H1 (cell line): ENCODE results near the gene SYK. TPM values are rescaled to one million over a fixed set of nuclear protein-coding genes. Genes with fewer than 3 reads are reported as not detected.

Experiments used
- CTCF ChIA-PET: fragments of 300-600 bp; sonication (Branson Sonifier 250); formaldehyde crosslinking; loops from one replicate; lab custom pipeline; 2021; ENCODE audit not compliant: partially characterized antibody; lab: Charles Lee
- POLR2A ChIA-PET: fragments of 300-600 bp; sonication (Branson Sonifier 250); formaldehyde crosslinking; loops from one replicate; lab custom pipeline; 2021; ENCODE audit warnings: inconsistent platforms; ENCODE audit not compliant: partially characterized antibody; lab: Charles Lee
- DNase-seq, 2 experiments: peaks; one replicate each; pipeline versions ENCODE4 v3.0.0 to v3.0.0-alpha.2; 2010 to 2022; ENCODE audit warnings: low spot score in 2 of 2, low read depth in 1 of 2, mixed read lengths in 1 of 2
- FAIRE-seq: peaks from 2 replicates; lab custom pipeline; 2011; peaks lifted over from hg19 to GRCh38; lab: Jason Lieb, UNC
- H2AFZ ChIP-seq: 2 replicates; pipeline ENCODE4 v1.8.1; 2012; ENCODE audit warnings: low read length, inconsistent platforms
- H2AK5ac ChIP-seq: 2 replicates; pipeline ENCODE4 v1.6.1; 2013; ENCODE audit warnings: low read depth, low read length
- H2BK120ac ChIP-seq: replicated peaks from 2 replicates; pipeline ENCODE3; 2013; ENCODE audit warnings: low read depth, low read length, inconsistent platforms
- H2BK12ac ChIP-seq: 2 replicates; pipeline ENCODE4 v1.6.1; 2013; ENCODE audit warnings: low read depth, low read length
- H2BK15ac ChIP-seq: 2 replicates; pipeline ENCODE4 v1.6.1; 2013; ENCODE audit warnings: low read length
- H2BK20ac ChIP-seq: 2 replicates; pipeline ENCODE4 v1.6.1; 2013; ENCODE audit warnings: low read length
- H2BK5ac ChIP-seq: 2 replicates; pipeline ENCODE4 v1.6.1; 2013; ENCODE audit warnings: low read depth, low read length
- H3K14ac ChIP-seq: 2 replicates; pipeline ENCODE4 v1.6.1; 2013; ENCODE audit warnings: inconsistent platforms; ENCODE audit not compliant: insufficient read length
- H3K18ac ChIP-seq: 2 replicates; pipeline ENCODE4 v1.6.1; 2013; ENCODE audit warnings: low read length; ENCODE audit errors: extremely low read depth
- H3K23ac ChIP-seq: 2 replicates; pipeline ENCODE4 v1.6.1; 2013; ENCODE audit warnings: inconsistent platforms; ENCODE audit not compliant: insufficient read length
- H3K23me2 ChIP-seq: 2 replicates; pipeline ENCODE4 v1.6.1; 2013; ENCODE audit warnings: low read depth, low read length
- H3K27ac ChIP-seq: 2 replicates; pipeline ENCODE4 v1.6.1; 2011; ENCODE audit warnings: low read depth, low read length, inconsistent platforms
- H3K27me3 ChIP-seq, 4 experiments: replicated peaks in 1 of 4; 1 replicate in 1 of 4; 2 replicates in 3 of 4; pipeline versions ENCODE4 v1.6.1 to v1.8.1; 2011 to 2013; ENCODE audit warnings: low read length in 3 of 4, mild to moderate bottlenecking in 3 of 4, inconsistent platforms in 2 of 4, mixed read lengths in 2 of 4, moderate library complexity in 1 of 4; ENCODE audit not compliant: control insufficient read depth in 3 of 4, insufficient read depth in 3 of 4; ENCODE audit errors: extremely low read depth in 1 of 4
- H3K36me3 ChIP-seq, 4 experiments: 2 replicates each; pipeline versions ENCODE4 v1.6.1 to v1.8.1; 2011 to 2013; ENCODE audit warnings: mild to moderate bottlenecking in 4 of 4, low read length in 3 of 4, moderate library complexity in 2 of 4, control low read depth in 1 of 4, inconsistent platforms in 1 of 4; ENCODE audit not compliant: insufficient read depth in 4 of 4, control insufficient read depth in 2 of 4
- H3K4ac ChIP-seq: replicated peaks from 2 replicates; pipeline ENCODE3; 2013; ENCODE audit warnings: low read length, low read depth, mixed read lengths, inconsistent platforms; ENCODE audit not compliant: insufficient read length
- H3K4me1 ChIP-seq, 4 experiments: replicated peaks in 1 of 4; 1 replicate in 1 of 4; 2 replicates in 3 of 4; pipeline versions ENCODE4 v1.6.1 to v1.8.1; 2011 to 2013; ENCODE audit warnings: low read length in 3 of 4, inconsistent platforms in 2 of 4, mixed read lengths in 1 of 4; ENCODE audit not compliant: insufficient read depth in 4 of 4, control insufficient read depth in 3 of 4
- H3K4me2 ChIP-seq, 2 experiments: 2 replicates each; pipeline versions ENCODE4 v1.6.1 to v1.8.1; 2011 to 2013; ENCODE audit warnings: low read depth in 2 of 2, low read length in 2 of 2, control low read depth in 1 of 2, inconsistent platforms in 1 of 2, mild to moderate bottlenecking in 1 of 2; ENCODE audit not compliant: insufficient read depth in 1 of 2
- H3K4me3 ChIP-seq, 4 experiments: fragments of 200-600, 300-600 bp in 1 of 4; sonication (generic), shearing (Covaris generic), sonication (Bioruptor Twin) in 1 of 4; 2 replicates each; pipeline versions ENCODE4 v1.5.1 to v1.8.1; 2011 to 2016; ENCODE audit warnings: low read length in 4 of 4, low read depth in 3 of 4, control low read depth in 2 of 4, inconsistent platforms in 2 of 4, mild to moderate bottlenecking in 2 of 4, mixed read lengths in 1 of 4, moderate library complexity in 1 of 4; ENCODE audit not compliant: insufficient read depth in 2 of 4; ENCODE audit errors: extremely low read depth in 1 of 4
- H3K56ac ChIP-seq: replicated peaks from 2 replicates; pipeline ENCODE3; 2013; ENCODE audit warnings: low read depth, mild to moderate bottlenecking, mixed read lengths, low read length, inconsistent platforms; ENCODE audit not compliant: insufficient read length
- H3K79me1 ChIP-seq: 2 replicates; pipeline ENCODE4 v1.6.1; 2013; ENCODE audit warnings: low read depth, low read length, control low read depth
- H3K79me2 ChIP-seq, 2 experiments: 2 replicates each; pipeline versions ENCODE4 v1.6.1 to v1.8.1; 2012 to 2013; ENCODE audit warnings: low read length in 2 of 2, mild to moderate bottlenecking in 2 of 2, inconsistent platforms in 1 of 2; ENCODE audit not compliant: insufficient read depth in 2 of 2, control insufficient read depth in 1 of 2
- H3K9ac ChIP-seq, 4 experiments: replicated peaks in 1 of 4; 1 replicate in 1 of 4; 2 replicates in 3 of 4; pipeline versions ENCODE4 v1.6.1 to v1.8.1; 2011 to 2013; ENCODE audit warnings: low read depth in 3 of 4, low read length in 3 of 4, control low read depth in 2 of 4, mild to moderate bottlenecking in 2 of 4, moderate library complexity in 2 of 4, inconsistent platforms in 1 of 4; ENCODE audit errors: extremely low read depth in 1 of 4
- H3K9me3 ChIP-seq, 2 experiments: 2 replicates each; pipeline versions ENCODE4 v1.6.1 to v1.8.1; 2012 to 2013; ENCODE audit warnings: mild to moderate bottlenecking in 2 of 2, moderate library complexity in 2 of 2, control low read depth in 1 of 2, inconsistent platforms in 1 of 2, low read depth in 1 of 2, low read length in 1 of 2, mixed read lengths in 1 of 2; ENCODE audit not compliant: insufficient read depth in 2 of 2
- H4K20me1 ChIP-seq, 2 experiments: replicated peaks in 1 of 2; 2 replicates each; pipeline versions ENCODE3 to v1.8.1; 2011 to 2013; ENCODE audit warnings: inconsistent platforms in 2 of 2, low read length in 2 of 2, mild to moderate bottlenecking in 1 of 2; ENCODE audit not compliant: insufficient read depth in 2 of 2, control insufficient read depth in 1 of 2
- H4K5ac ChIP-seq: 2 replicates; pipeline ENCODE4 v1.6.1; 2013; ENCODE audit warnings: low read length, low read depth, mixed read lengths, inconsistent platforms; ENCODE audit not compliant: insufficient read length
- H4K8ac ChIP-seq: 2 replicates; pipeline ENCODE4 v1.8.0; 2013; ENCODE audit warnings: mild to moderate bottlenecking, moderate library complexity, low read length, inconsistent platforms; ENCODE audit not compliant: insufficient read depth; ENCODE audit errors: extremely low read depth
- H4K91ac ChIP-seq: replicated peaks from 2 replicates; pipeline ENCODE3; 2013; ENCODE audit warnings: low read length, mixed read lengths, inconsistent platforms; ENCODE audit not compliant: insufficient read length
- BRCA1 ChIP-seq: IDR thresholded peaks from 2 replicates; pipeline ENCODE4 v1.6.1; 2012; ENCODE audit warnings: low read depth, low read length, improper control_type of control experiment
- CHD1 ChIP-seq: IDR thresholded peaks from 2 replicates; pipeline ENCODE4 v1.6.1; 2012; ENCODE audit warnings: low read depth, low read length, improper control_type of control experiment
- RAD21 ChIP-seq, 2 experiments: IDR thresholded peaks in 1 of 2; conservative IDR thresholded peaks in 1 of 2; 2 replicates each; pipeline ENCODE4 v1.6.1; 2011; ENCODE audit warnings: low read depth in 2 of 2, low read length in 2 of 2, improper control_type of control experiment in 1 of 2, inconsistent platforms in 1 of 2, mild to moderate bottlenecking in 1 of 2, moderate library complexity in 1 of 2
- WGBS, 2 experiments: shearing (Covaris generic) in 1 of 2; methylation state at CpG; one replicate each; pipeline versions ENCODE4 v1.1.6 to v1.1.7; 2013 to 2015; ENCODE audit warnings: low lambda C conversion rate in 2 of 2, mixed read lengths in 2 of 2, inconsistent platforms in 1 of 2, low coverage in 1 of 2, missing lambda C conversion rate in 1 of 2; ENCODE audit not compliant: insufficient replicate concordance in 2 of 2, insufficient coverage in 1 of 2, insufficient read length in 1 of 2; ENCODE audit errors: extremely low coverage in 1 of 2, missing lambda C conversion rate in 1 of 2; 5-methylcytosine and 5-hydroxymethylcytosine counted together
- polyA plus RNA-seq, 7 experiments: library from polyadenylated mRNA; depleted of rRNA in 3 of 7; stranded (reverse) in 5 of 7; unstranded in 2 of 7; fragments of >200 nt in 5 of 7; fragments of 200-250 nt in 2 of 7; gene quantifications; 1 replicate in 5 of 7; 2 replicates in 1 of 7; 4 replicates in 1 of 7; pipeline versions ENCODE4 v1.2.1 to v1.2.3, GENCODE V29; 2011 to 2013; ENCODE audit warnings: missing spikeins in 2 of 7, mixed read lengths in 2 of 7
- total RNA-seq: library from RNA; stranded (reverse); fragmentation: NEBNext Ultra II Directional; extraction: Animal tissue kit (Norgen Biotek cat#: 25700); gene quantifications from 2 replicates; pipeline ENCODE4 v1.2.1, GENCODE V29; 2021
- TF ChIP-seq, protein P1 (sequence below): IDR thresholded peaks from 2 replicates; pipeline ENCODE4 v1.6.1; 2012; ENCODE audit warnings: inconsistent platforms
- TF ChIP-seq, protein P2 (sequence below), 3 experiments: IDR thresholded peaks; 1 replicate in 2 of 3; 2 replicates in 1 of 3; pipeline versions ENCODE4 v1.5.1 to v1.6.1; 2011; ENCODE audit warnings: low read length in 3 of 3, mild to moderate bottlenecking in 3 of 3, inconsistent platforms in 2 of 3, low read depth in 1 of 3, moderate library complexity in 1 of 3; ENCODE audit not compliant: insufficient read depth in 1 of 3; ENCODE audit errors: control extremely low read depth in 1 of 3
- TF ChIP-seq, protein P3 (sequence below): IDR thresholded peaks from 2 replicates; pipeline ENCODE4 v1.6.1; 2012; ENCODE audit warnings: low read length, inconsistent platforms
- TF ChIP-seq, protein P4 (sequence below): IDR thresholded peaks from 2 replicates; pipeline ENCODE4 v1.6.1; 2012; ENCODE audit warnings: inconsistent platforms

SYK gene
- total and polyA plus RNA-seq, 2 of the 8 experiments (the other 6 are each of a cell fraction or from before 2014, with no cell fraction given): 1.5 to 4.4 TPM

DNA sequence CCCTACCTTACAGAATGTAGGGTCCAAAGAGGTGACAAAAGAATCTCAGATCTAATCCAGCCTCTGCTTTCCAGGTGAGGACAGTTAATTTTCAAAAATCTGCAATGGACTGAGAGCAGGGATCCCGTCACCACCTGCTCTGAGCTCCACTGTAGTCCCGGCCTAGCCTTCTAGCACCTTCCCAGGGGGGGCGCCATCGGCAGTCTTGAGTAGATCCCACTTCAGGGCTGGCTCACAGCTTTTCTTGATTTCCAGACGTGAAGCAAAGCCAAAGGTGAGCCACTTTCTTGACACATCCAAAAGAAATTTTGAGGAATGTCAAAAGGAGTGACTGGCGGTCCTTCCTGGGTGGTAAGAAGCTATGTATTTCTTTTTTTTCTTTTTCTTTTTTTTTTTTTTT lies 114.1 kb downstream of the SYK start:
- no peak overlapping the region for H3K27ac ChIP-seq
- DNase-seq: peak in 1 of 2 experiments; percentile 69
- H3K9ac ChIP-seq: no peak overlapping the region
- no peaks in the 10 kb centered on the region for H3K4me1 ChIP-seq
- no peak overlapping the region for H4K8ac ChIP-seq
- H3K23ac ChIP-seq: no peak overlapping the region
- no peaks in the 10 kb centered on the region for H3K79me1 ChIP-seq
- H2BK20ac ChIP-seq: no peak overlapping the region
- no peaks in the 10 kb centered on the region for H3K79me2 ChIP-seq
- no peak overlapping the region for H2BK12ac ChIP-seq
- H2AFZ ChIP-seq: no peak overlapping the region
- H3K23me2 ChIP-seq: no peaks in the 10 kb centered on the region
- no peak overlapping the region for H3K56ac ChIP-seq
- no peaks in the 10 kb centered on the region for H3K36me3 ChIP-seq
- no peak overlapping the region for H3K18ac ChIP-seq
- no peak overlapping the region for H3K4me2 ChIP-seq
- no peak overlapping the region for H3K14ac ChIP-seq
- H2BK15ac ChIP-seq: no peak overlapping the region
- H4K91ac ChIP-seq: no peak overlapping the region
- TF ChIP-seq, protein P1, sequence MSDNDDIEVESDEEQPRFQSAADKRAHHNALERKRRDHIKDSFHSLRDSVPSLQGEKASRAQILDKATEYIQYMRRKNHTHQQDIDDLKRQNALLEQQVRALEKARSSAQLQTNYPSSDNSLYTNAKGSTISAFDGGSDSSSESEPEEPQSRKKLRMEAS: 0 out of 2 replicates have a peak, but pooled peaks have one; percentile 10
- TF ChIP-seq RAD21 (IDR thresholded peaks at IDR 0.05 in 1 of 2, conservative IDR thresholded peaks at IDR 0.05 in 1 of 2; ENCODE audit: low read depth in 2 of 2, low read length in 2 of 2) (peak; percentile 52 to 67), BRCA1 (no peak), CHD1 (no peak)
- TF ChIP-seq, protein P2, sequence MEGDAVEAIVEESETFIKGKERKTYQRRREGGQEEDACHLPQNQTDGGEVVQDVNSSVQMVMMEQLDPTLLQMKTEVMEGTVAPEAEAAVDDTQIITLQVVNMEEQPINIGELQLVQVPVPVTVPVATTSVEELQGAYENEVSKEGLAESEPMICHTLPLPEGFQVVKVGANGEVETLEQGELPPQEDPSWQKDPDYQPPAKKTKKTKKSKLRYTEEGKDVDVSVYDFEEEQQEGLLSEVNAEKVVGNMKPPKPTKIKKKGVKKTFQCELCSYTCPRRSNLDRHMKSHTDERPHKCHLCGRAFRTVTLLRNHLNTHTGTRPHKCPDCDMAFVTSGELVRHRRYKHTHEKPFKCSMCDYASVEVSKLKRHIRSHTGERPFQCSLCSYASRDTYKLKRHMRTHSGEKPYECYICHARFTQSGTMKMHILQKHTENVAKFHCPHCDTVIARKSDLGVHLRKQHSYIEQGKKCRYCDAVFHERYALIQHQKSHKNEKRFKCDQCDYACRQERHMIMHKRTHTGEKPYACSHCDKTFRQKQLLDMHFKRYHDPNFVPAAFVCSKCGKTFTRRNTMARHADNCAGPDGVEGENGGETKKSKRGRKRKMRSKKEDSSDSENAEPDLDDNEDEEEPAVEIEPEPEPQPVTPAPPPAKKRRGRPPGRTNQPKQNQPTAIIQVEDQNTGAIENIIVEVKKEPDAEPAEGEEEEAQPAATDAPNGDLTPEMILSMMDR (IDR thresholded peaks at IDR 0.05; ENCODE audit: control extremely low read depth in 1 of 3, insufficient read depth in 1 of 3, low read depth in 1 of 3, low read length in 3 of 3): peak; percentile 53 to 66 (median 64)
- TF ChIP-seq, protein P3, sequence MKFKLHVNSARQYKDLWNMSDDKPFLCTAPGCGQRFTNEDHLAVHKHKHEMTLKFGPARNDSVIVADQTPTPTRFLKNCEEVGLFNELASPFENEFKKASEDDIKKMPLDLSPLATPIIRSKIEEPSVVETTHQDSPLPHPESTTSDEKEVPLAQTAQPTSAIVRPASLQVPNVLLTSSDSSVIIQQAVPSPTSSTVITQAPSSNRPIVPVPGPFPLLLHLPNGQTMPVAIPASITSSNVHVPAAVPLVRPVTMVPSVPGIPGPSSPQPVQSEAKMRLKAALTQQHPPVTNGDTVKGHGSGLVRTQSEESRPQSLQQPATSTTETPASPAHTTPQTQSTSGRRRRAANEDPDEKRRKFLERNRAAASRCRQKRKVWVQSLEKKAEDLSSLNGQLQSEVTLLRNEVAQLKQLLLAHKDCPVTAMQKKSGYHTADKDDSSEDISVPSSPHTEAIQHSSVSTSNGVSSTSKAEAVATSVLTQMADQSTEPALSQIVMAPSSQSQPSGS: no peak
- TF ChIP-seq, protein P4, sequence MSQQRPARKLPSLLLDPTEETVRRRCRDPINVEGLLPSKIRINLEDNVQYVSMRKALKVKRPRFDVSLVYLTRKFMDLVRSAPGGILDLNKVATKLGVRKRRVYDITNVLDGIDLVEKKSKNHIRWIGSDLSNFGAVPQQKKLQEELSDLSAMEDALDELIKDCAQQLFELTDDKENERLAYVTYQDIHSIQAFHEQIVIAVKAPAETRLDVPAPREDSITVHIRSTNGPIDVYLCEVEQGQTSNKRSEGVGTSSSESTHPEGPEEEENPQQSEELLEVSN: no peak
- no peaks in the 10 kb centered on the region for H3K9me3 ChIP-seq
- ChIA-PET CTCF (interaction anchor here (0.6 to 5.7 kb wide), 74 partner anchors 9 to 1045 kb away, joined by 3 to 68 read pairs (median 4); no protein-coding TSS in a partner anchor), POLR2A (interaction anchor here (0.7 to 1.4 kb wide), 2 partner anchors 101 to 805 kb away, joined by 3 read pairs; no protein-coding TSS in a partner anchor)
- no peak overlapping the region for H2BK120ac ChIP-seq
- 68% methylated on average over 6 of the region's 6 CpGs; no CpG with 5 or more reads in 1 of the 2 experiments for whole genome bisulfite sequencing, 2 experiments
- no peak overlapping the region for H3K4ac ChIP-seq
- H4K20me1 ChIP-seq: no peaks in the 10 kb centered on the region
- no peak overlapping the region for H4K5ac ChIP-seq
- FAIRE-seq: no peak
- H3K27me3 ChIP-seq: no peaks in the 10 kb centered on the region
- H2AK5ac ChIP-seq: no peak overlapping the region
- no peak overlapping the region for H3K4me3 ChIP-seq
- H2BK5ac ChIP-seq: no peak overlapping the region
